ENCODE measurements around the gene MEIS3.
"Not testable (repeated sequence)": the region's sequence is repeated elsewhere in the genome, so short reads cannot be mapped to it uniquely, and the experiment has no call there.

The MEIS3 gene

DNA sequence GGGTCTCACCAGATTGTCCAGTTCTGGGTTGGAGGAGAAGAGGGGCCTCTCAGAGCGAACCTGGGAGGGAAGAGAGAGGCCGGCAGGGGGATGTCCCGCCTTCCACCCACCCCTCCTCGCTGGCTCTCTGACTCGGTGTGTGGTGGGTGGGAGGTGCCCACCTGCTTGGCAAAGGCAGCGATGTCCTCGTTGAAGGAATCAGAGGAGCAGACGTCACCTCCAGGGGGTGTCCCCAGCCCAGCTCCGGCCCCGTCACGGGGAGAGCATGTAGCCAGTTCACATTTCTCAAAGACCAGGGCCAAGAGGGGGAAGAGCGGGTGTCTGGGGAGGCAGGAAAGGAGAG lies 2.7 kb downstream of the MEIS3 start:
- DNase-seq (ENCODE audit: low spot score), result no peak

DNA sequence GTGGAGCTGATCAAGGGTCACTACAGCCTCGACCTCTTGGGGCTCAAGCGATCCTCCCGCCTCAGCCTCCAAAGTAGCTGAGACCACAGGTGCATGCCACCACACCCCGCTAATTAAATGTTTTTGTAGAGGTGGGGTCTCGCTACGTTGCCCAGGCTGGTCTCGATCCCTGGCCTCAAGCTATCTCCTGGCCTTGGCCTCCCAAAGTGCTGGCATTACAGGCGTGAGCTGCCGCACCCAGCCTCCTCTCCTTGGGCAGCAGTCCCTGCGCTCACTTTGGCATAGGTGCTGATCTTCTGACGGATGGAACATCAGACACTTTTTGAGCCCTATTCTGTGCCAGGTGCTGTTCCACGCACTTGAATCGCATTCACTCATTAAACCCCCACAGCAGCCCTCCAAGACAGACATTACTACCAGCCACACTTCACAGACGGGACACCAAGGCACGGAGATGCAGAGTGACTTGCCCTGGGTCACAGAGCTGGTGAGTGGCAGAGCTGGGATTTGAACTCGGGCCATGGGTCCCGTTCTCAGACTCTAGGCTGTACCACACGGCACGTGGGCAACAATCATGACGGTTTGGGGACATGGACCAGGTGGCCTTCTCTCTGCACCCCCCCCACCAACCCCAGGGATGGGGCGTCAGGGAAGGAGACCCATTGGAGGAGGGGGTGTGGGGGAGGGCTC lies 3.2 kb downstream of the MEIS3 start:
- DNase-seq (ENCODE audit: low spot score), result no peak

DNA sequence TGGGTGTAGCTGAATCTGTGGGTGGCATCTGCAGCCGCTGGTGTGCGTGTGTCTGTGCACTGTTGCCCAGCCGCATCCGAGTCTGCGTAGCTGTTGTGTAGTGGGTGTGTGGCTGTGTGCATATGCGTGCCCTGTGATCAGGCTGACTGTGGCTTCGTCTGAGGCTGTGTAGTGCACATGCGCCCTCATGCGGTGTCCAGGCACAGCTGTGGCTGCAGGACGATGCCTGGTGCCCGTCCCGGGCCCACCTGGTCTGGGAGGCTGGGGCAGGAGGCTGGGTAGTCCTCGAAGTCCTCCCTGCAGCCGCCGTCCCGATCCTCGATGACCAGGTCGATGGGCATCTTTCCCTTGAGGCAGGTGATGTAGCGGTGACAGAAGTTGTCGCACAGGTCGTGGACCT lies 4.9 kb downstream of the MEIS3 start:
- DNase-seq (ENCODE audit: low spot score), result no peak

DNA sequence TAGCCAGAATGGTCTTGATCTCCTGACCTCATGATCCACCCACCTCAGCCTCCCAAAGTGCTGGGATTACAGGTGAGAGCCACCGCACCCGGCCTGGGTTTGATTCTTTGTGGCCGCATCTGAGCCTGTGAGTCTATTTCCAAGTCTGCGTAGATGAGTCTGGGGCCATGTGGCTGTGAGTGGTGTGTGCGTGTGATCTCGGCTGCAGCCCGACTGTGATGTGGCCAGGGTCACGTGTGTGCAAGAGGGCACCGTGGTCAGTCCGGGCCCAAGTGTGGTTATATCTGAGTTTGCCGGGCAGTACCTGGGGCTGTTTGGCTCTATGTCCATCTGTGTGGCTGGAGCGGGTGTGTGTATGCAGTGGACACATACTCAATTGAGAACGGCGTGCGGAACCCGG lies 5.4 kb downstream of the MEIS3 start:
- DNase-seq (ENCODE audit: low spot score), result no peak

DNA sequence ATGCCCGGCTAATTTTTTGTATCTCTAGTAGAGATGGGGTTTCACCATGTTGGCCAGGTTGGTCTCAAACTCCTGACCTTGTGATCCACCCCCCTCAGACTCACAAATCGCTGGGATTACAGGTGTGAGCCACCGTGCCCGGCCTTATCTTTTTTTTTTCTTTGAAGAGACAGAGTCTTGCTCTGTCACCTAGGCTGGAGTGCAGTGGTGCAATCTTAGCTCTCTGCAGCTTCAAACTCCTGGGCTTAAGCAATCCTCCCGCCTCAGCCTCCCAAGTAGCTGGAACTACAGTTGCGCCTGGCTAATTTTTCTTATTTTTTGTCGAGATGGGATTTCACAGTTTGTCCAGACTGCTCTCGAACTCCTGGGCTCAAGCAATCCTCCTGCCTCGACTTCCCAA lies 7.6 kb downstream of the MEIS3 start:
- not testable (repeated sequence) for DNase-seq (ENCODE audit: low spot score)

DNA sequence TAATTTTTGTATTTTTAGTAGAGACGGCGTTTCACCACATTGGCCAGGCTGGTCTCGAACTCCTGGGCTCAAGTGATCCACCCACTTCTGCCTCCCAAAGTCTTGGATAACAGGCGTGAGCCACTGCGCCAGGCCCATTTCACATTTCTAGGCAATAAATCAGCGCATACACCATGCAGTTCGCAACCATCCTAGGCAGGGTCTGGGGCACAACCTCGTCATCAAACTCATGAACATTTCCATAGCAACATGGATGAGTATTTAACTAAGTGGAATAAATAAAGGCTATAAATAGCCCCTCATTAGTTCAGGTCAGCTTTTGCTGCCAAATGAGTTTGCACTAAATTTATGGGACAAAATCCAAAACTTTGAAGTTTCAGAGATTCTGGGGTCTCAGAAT lies 8.2 kb downstream of the MEIS3 start:
- no peak for DNase-seq (ENCODE audit: low spot score)

DNA sequence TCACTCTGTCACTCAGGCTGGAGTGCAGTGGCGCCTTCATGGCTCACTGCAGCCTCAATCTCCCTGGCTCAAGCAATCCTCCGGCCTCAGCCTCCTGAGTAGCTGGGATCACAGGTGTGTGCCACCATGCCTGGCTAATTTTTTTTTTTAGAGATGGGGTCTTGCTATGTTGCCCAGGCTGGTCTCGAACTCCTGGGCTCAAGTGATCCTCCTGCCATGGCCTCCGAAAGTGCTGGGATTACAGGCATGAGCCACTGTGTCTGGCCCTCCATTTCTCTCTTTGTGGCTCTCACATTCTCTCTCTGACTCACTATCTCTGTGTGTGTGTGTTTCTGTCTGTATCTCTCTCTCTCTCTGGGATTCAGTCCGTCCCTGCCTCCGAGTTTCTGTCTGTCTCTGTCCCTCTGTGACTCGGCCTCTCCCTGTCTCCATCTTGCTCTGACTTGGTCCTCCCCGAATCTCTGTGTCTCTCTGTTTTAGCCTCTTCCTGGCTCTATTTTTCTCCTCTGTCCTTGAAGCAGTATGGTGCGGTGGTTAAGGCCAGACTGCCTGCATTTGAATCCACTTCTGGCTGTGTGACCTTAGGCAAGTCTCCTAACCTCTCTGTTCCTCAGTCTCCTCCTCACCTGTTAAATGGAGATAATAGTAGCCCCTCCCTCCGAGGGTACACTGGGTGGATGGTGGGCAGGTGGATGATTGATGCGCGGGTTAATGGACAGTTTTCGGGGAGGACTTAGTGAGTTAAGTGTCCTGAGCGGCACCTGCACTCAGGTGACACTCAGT lies 11.0 kb downstream of the MEIS3 start:
- no peak for DNase-seq (ENCODE audit: low spot score)

DNA sequence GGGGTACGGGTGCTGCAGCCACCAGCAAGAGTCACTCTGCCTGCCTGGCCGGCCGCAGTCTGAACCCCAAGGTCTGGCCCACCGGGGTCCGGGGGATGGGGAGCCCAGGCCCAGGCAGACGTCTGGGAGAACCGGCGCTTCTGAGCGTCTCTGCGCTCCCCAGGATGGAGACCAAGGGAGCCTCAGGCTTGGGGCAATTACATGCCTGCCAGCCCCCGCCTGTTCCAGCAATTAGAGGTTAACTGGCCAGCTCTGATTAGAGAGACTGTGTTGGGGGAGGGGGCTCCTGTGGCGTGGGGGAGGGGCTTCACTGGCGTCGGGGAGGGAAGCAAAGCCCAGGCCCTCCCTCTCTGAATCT lies 11.9 kb downstream of the MEIS3 start:
- no peak for DNase-seq (ENCODE audit: low spot score)

DNA sequence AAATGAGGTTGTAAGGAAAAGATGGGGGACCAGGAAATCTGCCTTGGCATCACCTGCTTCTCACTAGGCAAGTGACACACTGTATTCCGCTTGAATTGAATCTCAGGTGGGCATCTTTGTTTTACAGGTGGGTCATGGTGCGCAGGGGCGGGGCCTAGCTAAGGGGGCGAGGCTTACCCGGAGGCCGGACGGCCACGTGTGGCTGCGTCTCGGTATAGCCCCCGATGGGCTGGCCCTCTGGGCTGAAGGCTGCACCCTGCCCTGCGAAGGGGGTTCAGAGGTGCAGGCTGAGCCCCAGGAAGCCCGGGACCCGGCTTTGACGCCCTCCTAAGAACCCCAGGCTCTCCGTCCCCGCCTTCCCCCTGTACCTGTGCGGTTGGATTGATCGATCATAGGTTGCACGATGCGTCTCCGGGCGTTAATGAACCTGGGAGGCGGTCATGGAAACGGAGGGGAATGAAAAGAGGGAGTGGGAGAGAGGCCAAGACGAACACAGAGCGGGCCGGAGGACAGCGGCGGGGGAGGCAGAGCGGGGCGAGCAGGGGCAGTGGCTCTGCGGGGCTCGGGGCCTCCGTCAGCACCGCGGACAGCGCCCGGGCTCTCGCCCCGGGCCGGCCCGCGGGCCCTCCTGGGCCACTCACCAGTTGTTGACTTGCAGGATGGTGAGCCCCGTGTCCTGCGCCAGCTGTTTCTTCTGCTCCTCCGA lies 12.5 kb downstream of the MEIS3 start:
- no peak for DNase-seq (ENCODE audit: low spot score)

DNA sequence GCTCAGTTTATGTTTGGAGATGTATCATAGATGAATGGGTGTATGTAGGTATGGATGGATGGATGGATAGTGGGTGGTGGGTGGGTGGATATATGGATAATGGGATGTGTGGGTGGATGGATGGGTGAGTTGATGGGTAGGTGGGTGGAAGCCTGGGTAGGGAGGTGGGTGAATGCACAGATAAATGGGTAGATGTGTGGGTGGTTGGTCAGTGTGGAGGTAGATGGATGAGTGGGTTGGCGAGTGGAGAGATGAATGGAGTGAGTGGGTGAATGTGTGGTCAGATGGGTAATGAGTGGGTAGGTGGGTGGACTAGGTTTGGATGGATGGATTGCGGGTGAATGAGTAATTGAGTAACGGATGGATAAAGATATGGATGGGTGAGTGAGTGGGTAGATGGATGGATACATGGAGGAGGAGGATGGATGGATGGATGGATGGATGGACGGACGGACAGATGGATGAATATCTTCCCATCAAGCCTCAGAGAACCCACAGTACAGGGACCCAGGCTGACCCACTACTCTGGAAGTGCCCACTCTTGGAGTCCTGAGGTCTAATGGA lies 13.4 kb downstream of the MEIS3 start:
- no peak for DNase-seq (ENCODE audit: low spot score)

DNA sequence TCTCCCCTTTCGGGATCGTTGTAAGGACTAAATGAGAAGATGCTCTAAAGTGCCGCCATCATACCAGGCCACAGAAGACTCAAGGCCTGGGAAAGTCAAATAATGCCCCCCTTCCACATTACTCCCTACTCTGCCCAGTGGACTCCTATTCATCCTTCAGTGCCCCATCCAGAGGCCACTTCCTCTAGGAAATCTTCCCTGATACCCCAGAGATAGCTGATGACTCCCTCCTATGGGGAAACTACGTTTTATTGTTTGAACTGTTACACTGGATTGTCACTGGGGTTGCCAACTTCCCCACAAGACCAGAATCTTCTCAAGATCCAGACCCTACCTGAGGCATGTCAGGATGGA lies 14.2 kb downstream of the MEIS3 start:
- DNase-seq (ENCODE audit: low spot score), result no peak

DNA sequence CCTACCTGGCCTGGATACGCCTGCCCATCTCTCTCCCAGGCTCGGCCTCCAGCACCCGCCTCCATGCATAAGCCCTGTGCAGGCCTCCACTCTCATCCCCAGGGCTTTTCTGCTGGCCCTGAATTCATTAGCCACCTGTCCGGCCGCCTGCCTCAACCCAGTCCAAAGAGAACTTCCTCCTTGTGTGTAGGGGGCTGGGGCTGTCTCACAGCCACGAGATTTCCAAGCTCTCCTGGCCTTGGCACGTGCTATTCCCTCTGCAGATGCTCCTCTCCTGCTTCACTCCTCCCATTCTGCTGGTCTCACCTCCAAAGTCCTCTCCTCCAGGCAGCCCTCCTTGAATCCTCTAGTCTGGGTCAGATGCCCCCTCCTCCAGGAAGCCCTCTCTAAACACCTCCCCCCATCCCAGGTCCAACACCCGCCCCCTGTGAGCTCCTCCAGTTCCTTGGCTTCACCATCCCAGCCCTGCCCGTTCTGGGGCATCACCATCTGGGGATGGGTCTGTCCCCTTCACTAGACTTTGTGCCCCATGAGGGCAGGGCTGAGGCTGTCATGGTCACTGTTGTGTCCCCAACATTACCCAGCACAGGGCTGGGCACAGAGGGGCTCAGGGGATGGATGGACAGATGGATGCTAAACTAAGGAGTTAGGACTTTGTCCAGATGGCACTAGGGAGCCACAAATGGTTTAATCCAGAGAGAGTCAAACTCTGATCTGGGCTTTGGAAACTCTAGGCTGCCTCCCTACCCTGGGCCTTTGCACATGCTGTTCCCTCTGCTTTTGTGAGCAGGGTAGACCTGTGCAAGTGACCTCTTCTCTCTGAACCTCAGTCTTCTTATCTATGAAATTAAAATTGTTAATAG lies 14.8 kb downstream of the MEIS3 start:
- no peak for DNase-seq (ENCODE audit: low spot score)

DNA sequence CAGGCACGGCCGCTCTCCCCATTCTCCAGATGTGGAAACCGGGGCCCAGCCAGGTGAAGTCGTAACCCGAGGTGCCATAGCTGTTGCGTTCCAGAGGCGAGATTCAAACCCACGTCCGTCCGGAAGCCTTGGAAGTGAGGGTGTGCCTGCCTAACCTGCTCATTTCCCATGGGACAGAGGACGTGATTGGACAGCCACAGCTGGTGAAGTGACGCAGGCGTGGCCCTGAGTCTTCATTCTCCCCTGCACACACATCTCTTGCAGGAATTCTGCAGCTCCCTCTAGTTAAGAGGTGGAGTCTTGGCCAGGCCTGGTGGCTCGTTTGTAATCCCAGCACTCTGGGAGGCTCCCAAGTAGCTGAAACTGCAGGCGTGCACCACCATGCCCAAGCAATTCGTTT lies 16.8 kb downstream of the MEIS3 start:
- no peak for DNase-seq (ENCODE audit: low spot score)

DNA sequence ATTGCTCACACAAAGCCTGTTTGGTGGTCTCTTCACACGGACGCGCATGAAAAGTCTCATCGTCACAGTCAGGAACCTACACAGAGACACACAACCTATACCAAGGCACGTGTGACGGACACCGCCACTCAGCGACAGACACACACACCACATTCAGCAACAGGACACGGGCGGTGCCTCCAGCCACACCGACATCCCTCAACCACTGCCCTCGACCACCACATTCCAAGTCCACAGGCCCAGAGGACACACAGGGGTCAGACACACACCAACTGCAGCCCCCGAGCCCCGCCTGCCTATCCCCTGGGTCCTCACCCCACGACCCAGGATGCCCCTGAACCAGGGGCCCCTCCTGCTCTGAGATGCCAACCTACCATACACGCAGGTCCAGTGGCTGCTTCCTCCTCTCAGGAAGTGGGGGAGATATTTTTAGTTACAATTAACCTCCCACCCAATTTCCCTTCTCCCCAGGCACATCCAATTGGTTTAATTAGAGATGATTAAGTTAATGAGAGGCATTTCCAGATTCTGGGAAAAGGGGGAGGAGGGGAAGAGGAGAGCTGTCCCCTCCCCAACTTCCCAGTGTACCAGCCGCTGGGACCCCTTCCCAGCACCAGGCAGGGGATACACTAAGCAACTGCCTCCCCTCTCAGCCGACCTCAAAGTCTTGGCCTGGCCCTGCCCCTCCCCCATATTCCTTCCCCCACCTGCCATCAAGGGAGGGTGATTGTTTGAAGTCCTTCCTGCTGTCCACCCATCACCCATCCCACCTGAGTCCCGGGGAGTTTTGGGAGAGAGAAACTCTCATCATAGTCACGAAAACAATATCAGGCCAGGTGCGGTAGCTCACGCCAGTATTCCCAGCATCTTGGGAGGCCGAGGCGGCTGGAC lies 20.4 kb downstream of the MEIS3 start:
- DNase-seq (ENCODE audit: low spot score), result no peak

DNA sequence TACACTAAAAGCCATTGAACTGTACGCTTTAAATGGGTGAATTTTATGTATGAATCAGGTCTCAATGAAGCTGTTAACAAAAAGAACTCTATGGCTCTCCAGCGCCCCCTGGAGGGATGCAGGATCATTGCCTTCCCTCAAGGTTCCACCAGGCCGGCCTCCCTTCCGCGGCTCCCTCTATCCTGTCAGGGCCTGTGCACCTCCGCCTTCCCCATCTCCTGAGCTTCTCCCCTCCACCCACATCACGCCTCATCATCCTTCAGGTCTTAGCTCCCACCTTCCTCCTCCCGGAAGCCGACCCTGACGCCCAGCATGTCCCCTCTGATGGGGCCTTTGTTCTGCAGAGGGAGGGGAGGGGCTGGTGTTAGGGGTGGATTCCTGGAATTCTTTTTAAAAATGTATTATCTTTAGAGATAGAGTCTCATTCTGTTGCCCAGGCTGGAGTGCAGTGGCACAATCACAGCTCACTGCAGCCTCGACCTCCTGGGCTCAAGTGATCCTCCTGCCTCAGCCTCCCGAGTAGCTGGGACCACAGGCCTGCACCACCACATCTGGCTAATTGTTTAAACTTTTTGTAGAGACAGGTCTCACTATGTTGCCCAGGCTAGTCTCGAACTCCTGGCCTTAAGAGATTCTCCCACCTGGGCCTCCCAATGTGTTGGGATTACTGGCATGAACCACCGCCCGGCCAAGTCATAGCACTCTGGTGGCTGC lies 27.7 kb downstream of the MEIS3 start:
- DNase-seq (ENCODE audit: low spot score), result peak; percentile 88

DNA sequence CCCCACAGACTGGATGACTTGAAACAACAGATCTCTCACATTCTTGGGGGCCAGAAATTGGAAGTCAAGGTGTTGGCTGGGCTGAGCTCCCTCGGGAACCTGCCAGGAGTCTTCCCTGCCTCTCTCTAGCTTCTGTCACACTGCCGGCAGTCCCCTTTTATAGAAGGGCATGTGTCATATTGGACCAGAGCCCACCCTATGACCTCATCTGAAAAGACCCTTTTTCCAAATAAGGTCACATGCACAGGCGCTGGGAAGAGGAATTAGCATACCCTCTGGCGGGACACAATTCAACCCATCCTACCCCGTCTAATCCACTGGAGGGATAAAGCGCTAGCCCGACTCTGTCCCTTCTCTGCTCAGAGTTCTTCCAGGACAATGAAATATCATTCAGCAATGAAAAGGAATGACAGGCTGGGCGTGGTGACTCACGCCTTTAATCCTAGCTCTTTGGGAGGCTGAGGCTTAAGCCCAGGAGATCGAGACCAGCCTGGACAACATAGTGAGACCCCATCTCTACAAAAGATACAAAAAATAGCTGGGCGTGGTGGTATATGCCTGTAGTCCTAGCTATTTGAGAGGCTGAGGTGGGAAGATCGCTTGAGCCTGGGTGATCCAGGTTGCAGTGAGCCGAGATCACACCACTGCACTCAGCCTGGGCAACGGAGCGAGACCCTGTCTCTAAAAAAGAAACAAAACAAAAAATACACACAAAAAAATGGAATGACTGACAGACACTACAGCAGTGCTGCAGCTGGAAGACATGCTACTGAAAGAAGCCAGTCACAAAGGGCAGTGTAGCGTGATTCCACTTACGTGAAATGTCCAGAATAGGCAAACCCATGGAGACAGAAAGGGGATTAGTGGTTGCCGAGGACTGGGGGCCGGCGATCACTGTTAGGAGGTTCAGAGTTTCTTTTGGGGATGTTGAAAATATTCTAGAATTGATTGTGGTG lies 28.5 kb downstream of the MEIS3 start:
- no peak for DNase-seq (ENCODE audit: low spot score)

DNA sequence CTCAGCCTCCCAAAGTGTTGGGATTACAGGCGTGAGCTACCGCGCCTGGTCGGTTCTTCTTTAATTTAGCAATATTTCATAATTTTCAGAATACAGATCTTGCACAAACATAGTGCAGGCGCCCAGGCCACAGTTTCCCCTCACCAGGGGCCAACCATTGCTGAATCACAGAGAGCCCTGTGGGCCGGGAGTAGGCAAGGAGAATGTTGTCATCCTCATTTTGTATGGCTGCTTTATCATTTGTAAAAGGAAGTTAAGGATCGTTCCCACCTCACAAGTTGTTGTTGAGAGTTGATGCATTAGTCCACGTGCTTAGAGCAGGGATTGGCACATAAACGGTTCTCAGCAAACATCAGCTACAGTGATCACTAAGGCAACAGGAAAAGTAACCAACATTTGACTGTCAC lies 30.2 kb downstream of the MEIS3 start:
- DNase-seq (ENCODE audit: low spot score), result no peak

DNA sequence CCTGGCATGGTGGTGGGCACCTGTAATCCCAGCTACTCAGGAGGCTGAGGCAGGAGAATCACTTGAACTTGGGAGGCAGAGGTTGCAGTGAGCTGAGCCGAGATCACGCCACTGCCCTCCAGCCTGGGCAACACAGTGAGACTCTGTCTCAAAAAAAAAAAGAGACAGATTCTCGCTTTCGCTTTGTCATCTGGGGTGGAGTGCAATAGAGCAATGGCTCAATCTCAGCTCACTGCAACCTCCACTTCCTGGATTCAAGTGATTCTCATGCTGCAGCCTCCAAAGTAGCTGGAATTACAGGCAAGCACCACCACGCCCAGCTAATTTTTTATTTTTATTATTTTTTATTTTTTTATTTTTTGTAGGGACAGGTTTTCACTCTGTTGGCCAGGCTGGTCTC lies 30.6 kb downstream of the MEIS3 start:
- not testable (repeated sequence) for DNase-seq (ENCODE audit: low spot score)

DNA sequence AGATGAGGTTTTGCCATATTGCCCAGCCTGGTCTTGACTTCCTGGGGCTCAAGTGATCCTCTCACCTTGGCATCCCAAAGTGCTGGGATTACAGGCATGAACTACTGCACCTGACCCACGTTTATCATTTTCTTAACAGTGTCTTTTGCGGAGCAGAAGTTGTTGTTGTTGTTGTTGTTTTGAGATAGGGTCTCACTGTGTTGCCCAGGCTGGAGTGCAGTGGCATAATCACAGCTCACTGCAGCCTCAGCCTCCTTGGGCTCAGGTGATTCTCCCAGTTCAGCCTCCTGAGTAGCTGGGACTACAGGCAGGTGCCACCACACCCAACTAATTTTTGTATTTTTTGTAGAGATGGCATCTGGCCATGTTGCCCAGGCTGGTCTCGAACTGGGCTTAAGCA lies 31.7 kb downstream of the MEIS3 start:
- not testable (repeated sequence) for DNase-seq (ENCODE audit: low spot score)

Measured in hematopoietic multipotent progenitor cell treated with erythropoietin and hydrocortisone succinate and interleukin-3 and kit ligand, for 17 days (in vitro differentiated cells).